ENCODE results near the gene KIRREL3. TPM values are rescaled to one million over a fixed set of nuclear protein-coding genes. Genes with fewer than 3 reads are reported as not detected.

KIRREL3 gene
- total and polyA plus RNA-seq, 9 of the 15 experiments (the other 6 are each of a cell fraction or from before 2014, with no cell fraction given): 0.04 to 0.10 TPM; not detected in 7

- TF ChIP-seq AFF1 (IDR thresholded peaks at IDR 0.05; ENCODE audit: low read depth in 1 of 2, partially characterized antibody in 2 of 2) (no peak), SPI1 (IDR thresholded peaks at IDR 0.05; ENCODE audit: borderline replicate concordance, low read depth, low read length) (no peak), PHF21A (IDR thresholded peaks at IDR 0.05; ENCODE audit: borderline replicate concordance, low read depth) (no peak), ETS1 (conservative IDR thresholded peaks at IDR 0.05; ENCODE audit: control insufficient read depth, low read depth, low read length) (no peak), BRCA1 (IDR thresholded peaks at IDR 0.05) (no peak), BRCA1 (CRISPR knock-in tag; IDR thresholded peaks at IDR 0.05) (no peak), GATAD2A (IDR thresholded peaks at IDR 0.05) (no peak)
Observed at GRCh38 chr11:126838779-126839178, 161.8 kb downstream of the KIRREL3 start (continued).

Measured in K562 (cell line).